Measurements from ENCODE around the gene ACER1. TPM values are rescaled to one million over a fixed set of nuclear protein-coding genes. Genes with fewer than 3 reads are reported as not detected.
"Not testable (repeated sequence)": the region's sequence is repeated elsewhere in the genome, so short reads cannot be mapped to it uniquely, and the experiment has no call there.

ACER1 gene
- total RNA-seq, 1 experiment from 2014 or later = not detected

DNA sequence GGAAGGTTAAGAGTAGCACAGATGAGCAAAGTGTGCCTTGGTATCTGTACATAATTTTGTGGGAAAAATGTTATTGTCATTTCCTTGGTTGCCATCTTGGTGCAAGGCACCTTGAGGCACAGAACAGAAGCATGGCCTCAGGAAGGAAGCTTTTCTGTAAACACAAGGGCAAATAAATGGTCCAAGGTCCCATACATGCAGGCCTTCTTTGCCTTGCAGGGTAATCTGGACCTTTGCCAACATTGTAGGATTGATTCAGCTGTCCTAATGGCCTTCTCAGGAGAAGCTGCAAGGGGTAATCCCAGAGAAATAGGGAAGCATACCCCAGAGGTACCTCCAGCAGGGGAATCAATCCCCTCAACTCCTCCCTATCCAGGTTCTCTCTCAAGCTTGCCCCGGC is 44.7 kb downstream of the ACER1 start:
- no peak for DNase-seq (ENCODE audit: low read depth)

DNA sequence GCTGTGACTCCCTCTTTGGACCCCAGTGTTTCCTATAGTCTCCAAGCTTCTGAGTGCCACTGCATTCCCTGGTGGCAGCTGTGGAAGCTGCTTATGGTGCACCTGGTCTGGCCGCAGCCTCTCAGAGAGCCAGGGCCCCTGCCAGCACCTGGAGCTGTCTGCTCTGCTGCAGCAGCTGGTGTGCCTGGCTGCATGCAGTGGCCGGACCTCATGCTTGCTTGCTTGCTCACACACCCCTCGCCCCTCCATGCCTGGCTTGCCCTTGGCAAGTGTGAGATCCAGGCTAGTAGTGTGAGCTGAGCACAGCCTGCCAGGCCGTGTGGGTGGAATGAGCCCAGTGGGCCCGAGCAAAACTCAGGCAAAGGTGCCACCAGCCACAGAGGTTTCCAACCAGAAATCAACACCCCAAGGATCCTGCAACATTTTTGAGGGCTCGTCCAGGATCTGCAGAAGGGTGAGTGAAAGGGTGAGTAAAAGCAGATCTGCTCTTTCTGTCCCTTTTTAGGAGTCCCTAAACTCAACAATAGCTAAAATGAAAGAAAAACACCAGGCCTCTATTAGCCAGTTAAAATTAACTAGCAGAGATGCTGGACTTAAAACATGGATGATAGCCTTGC is 46.0 kb downstream of the ACER1 start:
- no peak for DNase-seq (ENCODE audit: low read depth)

GRCh38 chr19:6286676-6287075 is 46.7 kb downstream of the ACER1 start:
- no peak for DNase-seq (ENCODE audit: low read depth)

GRCh38 chr19:6282393-6282792 is 51.0 kb downstream of the ACER1 start:
- not testable (repeated sequence) for DNase-seq (ENCODE audit: low read depth)

GRCh38 chr19:6279931-6280591 is 53.4 kb downstream of the ACER1 start, which contains the start of gene MLLT1:
MLLT1 (minus strand) TSS chr19:6279975; CDS start chr19:6279784, 191 bp downstream.
- DNase-seq (ENCODE audit: low read depth) = peak; percentile 95

- no peak for DNase-seq (ENCODE audit: low read depth)
These were observed 53.8 kb downstream of the ACER1 start for GRCh38 chr19:6279620-6279930.

DNA sequence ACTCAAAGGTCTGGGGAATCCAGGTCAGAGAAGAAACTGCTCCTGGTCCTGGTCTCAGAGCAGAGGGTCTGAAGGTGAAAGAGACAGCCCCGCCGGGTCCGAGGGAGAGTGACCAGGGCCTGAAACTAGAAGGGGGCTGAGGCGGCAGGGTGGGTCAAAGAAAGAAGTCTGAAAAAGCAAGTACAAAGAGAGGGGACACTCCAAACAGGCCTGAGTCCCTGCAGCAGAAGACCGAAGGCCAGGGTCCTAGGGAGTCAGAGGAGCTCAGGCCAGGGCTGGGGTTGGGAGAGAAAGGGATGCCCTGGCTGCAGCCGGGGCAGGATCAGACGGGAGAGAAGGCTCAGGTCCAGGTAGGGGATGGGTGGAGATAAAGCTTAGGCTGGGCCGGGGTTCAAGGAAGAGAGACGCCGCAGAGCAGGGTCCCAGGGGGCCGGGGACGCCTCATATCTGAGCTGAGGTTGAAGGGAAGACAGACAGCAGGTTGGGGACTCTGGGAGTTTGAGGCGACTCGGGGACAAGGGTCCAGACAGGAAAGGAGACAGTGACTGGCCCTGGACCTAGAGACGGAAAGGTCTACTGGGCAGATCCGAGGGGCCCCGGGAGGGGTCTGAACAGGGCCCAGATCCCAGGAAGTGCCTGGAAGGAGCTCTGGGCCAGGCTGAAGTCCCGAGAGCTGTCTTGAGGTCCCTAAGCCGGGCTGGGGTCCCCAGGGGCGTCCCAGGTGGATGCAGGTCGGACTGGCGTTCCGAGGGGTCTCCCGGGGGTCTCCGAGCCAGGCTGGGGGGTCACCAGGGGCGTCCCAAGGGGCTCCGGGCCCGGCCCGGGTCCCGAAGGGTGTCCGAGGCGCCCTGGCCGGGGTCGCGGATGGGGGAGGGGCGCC is 54.4 kb downstream of the ACER1 start:
- DNase-seq (ENCODE audit: low read depth) = no peak

DNA sequence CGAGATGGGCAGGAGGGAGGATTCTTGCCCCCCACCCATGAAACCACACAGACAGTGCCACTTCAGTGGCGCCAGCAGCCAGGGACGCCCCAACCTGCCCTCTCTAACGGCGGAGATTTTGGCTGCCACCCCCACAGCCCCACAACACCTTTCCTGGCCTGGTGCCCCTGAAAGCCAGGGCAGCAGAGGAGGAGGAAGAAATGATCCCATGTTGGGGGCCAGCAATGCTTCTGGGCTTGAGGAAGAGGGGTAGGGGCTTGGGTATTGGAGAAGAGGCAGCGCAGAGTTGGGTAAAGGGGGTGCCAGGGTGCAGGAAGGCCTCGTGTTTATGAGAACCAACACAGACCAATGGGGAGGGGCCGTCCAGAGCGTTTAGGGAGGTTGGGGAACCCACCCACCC is 55.4 kb downstream of the ACER1 start:
- no peak for DNase-seq (ENCODE audit: low read depth)

DNA sequence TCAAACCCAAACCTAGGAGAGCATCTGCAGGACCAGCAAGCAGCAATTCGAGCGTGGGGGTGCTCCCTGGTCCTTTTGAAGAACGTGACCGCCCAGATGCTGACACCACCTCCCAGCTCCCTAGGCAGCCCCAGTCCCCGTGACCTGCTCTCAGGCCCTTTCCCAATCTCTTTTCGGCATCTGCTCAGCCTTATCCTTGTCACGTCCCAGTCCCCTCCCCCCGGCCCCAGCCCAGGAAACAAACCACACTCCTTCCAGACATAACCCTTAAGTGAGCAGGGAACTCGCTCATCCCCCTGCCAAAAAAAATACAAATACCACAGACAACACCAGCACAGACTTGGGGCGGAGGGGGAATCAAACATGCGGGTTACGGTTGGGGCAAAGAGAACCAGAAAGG is 57.0 kb downstream of the ACER1 start:
- peak; percentile 26 for DNase-seq (ENCODE audit: low read depth)

DNA sequence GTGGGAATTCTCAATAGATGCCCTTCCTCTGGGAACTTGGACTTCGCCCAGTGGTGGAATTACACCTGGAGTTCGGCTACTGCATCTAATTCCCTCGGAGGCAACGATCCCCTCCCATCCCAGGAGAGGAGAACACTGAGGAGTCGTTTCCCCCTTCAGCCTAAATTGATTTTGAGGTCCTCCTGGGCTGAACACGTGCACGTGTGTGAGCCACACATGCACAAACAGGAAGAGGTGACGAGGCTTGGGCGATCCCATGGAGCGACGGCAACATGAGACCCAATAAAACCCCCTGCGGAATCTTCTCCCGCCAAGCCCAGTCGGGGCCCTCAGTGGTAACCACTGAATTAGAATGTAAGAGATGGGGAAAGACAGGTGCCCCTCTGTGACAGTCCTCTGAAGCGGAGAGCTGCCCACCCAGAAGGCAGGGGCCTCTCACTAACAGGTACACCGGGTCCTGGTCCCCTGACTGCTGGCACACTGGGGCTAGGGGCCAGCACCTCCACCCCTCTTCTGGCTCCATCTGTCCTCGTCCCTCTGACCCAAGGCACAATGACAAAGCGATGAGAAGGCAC is 58.2 kb downstream of the ACER1 start:
- no peak for DNase-seq (ENCODE audit: low read depth)

GRCh38 chr19:6274756-6275155 is 58.7 kb downstream of the ACER1 start:
- DNase-seq (ENCODE audit: low read depth) = peak; percentile 62

- peak; percentile 98 for DNase-seq (ENCODE audit: low read depth)
These were observed 59.5 kb downstream of the ACER1 start for GRCh38 chr19:6273701-6274601.

DNA sequence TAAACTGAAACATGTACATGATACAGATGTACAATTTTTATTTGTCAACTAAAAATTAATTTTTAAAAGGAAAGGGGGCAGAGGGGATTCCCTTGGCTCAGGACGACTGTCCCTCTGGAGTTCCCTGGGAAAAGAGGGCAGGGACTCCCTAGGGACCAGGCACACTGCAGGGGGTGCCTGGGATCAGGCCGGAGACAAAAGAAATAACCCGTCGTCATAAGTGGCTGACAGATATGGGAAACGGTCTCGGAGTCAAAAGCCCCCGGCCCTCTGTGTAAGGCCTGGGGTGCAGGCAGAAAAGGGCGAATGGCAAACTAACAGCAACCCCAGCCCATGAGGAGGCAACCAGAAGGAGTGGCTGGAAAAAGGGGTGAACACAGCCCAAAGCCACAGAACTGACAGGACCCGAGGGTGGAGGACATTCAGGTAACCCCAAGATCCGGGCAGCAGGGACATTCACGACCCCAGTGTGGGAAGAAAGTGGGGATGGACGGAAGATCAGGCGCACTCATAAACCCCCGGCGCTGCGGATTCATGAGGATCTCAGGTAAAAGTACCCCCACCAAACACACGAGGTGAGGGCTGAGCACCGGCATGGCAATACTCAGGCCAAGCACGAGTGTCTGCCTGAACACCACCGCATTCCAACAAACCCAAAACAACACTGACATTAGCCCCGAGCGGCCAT is 60.4 kb downstream of the ACER1 start:
- DNase-seq (ENCODE audit: low read depth) = no peak

GRCh38 chr19:6272411-6272791 is 61.0 kb downstream of the ACER1 start:
- DNase-seq (ENCODE audit: low read depth) = no peak

- DNase-seq (ENCODE audit: low read depth) = peak; percentile 84
These were observed 61.5 kb downstream of the ACER1 start for GRCh38 chr19:6271721-6272410.

DNA sequence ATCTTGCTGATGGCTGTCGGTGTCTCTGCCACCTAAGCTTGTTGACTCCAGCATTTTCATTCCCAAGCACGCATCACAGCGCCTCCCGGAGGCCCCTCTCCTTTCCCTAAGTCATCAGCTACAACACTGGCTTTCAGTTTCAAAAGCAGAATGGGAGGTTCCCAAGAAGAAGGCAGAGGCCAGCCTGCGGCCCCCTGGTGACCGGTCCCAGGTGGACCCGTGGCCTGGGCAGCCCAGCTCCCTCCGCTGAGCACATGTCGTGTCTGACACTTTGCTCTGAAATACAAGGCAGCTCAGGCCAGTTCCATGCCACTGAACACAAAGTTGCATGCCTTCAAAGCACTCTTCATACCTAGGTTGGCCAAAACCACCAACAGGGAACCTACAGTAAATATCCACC is 62.2 kb downstream of the ACER1 start:
- DNase-seq (ENCODE audit: low read depth) = peak; percentile 47

GRCh38 chr19:6270822-6271221 is 62.6 kb downstream of the ACER1 start:
- no peak for DNase-seq (ENCODE audit: low read depth)

DNA sequence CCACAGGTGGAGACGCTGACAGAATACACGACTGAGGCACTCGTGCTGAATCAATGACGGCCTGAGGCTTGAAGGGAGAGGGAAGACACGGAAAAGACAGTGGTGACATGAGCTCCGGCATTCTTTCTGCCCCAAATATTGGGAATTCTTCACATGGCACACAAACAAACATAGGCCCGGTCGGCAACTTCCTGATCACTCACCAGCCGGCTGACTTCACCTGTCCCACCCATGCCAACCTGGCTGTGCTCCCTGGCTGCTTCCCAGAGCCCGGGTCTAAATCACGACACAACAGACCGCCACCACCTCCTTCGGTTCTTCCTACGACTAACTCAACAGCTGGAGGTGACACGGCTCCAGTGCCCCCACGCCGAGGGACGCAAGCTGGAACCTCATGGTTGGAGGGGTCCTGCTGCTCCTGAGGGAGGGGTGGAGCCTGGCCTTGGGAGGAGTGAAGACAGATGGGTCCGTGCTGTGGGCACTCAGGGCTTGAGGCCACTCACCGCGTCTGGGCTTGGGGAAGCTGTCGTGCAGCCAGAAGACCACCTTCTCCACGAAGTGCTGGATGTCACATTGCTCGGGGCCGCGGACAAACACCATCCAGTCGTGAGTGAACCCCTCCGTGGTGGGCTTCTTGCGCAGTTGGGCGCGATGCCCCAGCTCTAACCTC is 63.2 kb downstream of the ACER1 start:
- DNase-seq (ENCODE audit: low read depth) = no peak

- no peak for DNase-seq (ENCODE audit: low read depth)
These were observed 64.1 kb downstream of the ACER1 start for GRCh38 chr19:6269101-6269886.
